Activated T-helper 17 cell treated with anti-CD3 and anti-CD28 coated beads, Interleukin-2, amount 50 U/mL, for 72 hours (primary cell): ENCODE results near the gene GNG7. TPM values are rescaled to one million over a fixed set of nuclear protein-coding genes. Genes with fewer than 3 reads are reported as not detected.
"Not testable (repeated sequence)": the region's sequence is repeated elsewhere in the genome, so short reads cannot be mapped to it uniquely, and the experiment has no call there.

ENCODE experiments used
- ATAC-seq: fragments of 150-1000 bp; cut with Tn5 transposase; replicated peaks from 2 replicates; pipeline ENCODE4 v1.10.0; 2021; ENCODE audit warnings: mild to moderate bottlenecking, moderate library complexity
- H3K27ac Mint-ChIP-seq: one replicate; pipeline ENCODE4 v1.8.0; 2022; ENCODE audit warnings: mixed read lengths
- H3K27me3 Mint-ChIP-seq: one replicate; pipeline ENCODE4 v1.8.0; 2022; ENCODE audit warnings: mixed read lengths
- H3K36me3 Mint-ChIP-seq: one replicate; pipeline ENCODE4 v1.8.0; 2022; ENCODE audit warnings: low read depth, mild to moderate bottlenecking, mixed read lengths
- H3K4me1 Mint-ChIP-seq: one replicate; pipeline ENCODE4 v1.8.0; 2022; ENCODE audit warnings: mixed read lengths
- H3K4me3 Mint-ChIP-seq: one replicate; pipeline ENCODE4 v1.8.0; 2022; ENCODE audit warnings: mild to moderate bottlenecking, mixed read lengths
- H3K9me3 Mint-ChIP-seq: one replicate; pipeline ENCODE4 v1.8.0; 2022; ENCODE audit warnings: mixed read lengths
- total RNA-seq, 2 donors: library from RNA; stranded (reverse); gene quantifications; one replicate each; pipeline ENCODE4 v1.2.3, GENCODE V29; 2022

The GNG7 gene
- total RNA-seq, 2 donors from 2014 or later = 0.29 TPM; not detected in 1

DNA sequence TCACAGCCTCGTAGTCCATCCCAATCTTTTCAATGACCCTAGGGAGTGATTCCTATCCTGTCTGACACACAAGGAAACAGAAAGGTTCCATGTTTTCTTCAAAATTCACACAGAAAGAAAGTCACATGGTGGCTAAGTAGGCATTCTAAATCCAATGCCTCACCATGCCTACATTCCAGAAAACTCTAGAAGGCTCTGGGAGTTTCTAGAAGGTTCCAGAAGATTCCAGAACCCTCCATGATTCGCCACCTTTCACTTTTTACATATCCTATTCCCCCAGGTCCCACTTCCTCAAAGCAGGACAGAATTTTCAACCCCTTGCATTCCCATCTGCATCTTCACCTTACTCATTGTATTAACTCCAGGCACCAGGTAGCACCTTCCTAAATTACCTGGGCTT lies 23.1 kb downstream of the GNG7 start:
- no peak for ATAC-seq
- H3K9me3 Mint-ChIP-seq = no peaks in the 10 kb centered on the region
- H3K4me3 Mint-ChIP-seq = no peak overlapping the region
- H3K27me3 Mint-ChIP-seq = no peaks in the 10 kb centered on the region
- peaks cover 5% of the 10 kb centered on the region for H3K4me1 Mint-ChIP-seq
- H3K36me3 Mint-ChIP-seq = no peaks in the 10 kb centered on the region
- H3K27ac Mint-ChIP-seq = no peak overlapping the region

DNA sequence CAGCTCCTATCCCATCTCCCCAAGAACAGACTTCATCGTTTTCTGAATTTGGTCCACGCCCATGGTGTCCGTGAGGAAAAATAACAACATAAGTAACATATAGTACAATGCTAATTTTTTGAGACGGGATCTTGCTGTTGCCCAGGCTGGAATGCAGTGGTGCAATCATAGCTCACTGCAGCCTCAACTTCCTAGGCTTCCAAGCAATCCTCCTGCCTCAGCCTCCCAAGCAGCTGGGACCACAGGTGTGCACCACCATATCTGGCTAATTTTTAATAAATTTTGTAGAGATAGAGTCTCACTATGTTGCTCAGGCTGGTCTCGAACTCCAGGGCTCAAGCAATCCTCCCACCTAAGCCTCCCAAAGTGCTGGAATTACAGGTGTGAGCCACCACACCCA lies 23.5 kb downstream of the GNG7 start:
- not testable (repeated sequence) for H3K36me3 Mint-ChIP-seq, H3K9me3 Mint-ChIP-seq, H3K27ac Mint-ChIP-seq, H3K27me3 Mint-ChIP-seq, ATAC-seq, H3K4me1 Mint-ChIP-seq, H3K4me3 Mint-ChIP-seq

DNA sequence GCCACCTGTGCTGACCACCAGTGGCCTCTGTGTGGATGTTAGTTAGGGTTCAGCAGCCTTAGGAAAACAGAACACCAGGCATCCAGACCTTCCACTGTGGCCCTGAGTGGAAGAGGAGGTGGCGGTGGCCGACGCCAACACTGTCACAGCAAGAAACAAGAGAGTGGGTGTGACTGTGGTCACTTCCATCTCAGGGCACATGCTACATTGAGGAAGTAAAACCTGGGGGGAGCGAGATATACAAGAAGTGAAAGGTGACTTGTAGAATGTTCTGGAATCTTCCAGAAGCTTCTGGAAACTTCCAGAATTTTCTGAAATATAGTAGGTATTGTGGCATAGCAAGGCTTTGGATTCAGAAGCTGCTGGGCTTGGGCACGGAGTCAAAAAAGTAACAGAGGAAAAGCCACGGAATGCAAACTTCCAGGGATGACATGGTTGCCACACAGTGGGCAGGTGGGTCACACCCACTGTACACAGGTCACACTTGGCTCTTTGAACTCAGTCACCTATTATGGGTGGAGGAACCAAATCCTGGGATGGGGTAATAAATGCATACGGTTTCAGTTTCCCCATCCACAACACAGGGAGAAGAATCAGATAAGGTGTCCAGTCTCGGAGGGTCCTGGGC lies 24.3 kb downstream of the GNG7 start:
- Mint-ChIP-seq H3K27me3 (no peaks in the 10 kb centered on the region), H3K9me3 (no peaks in the 10 kb centered on the region), H3K27ac (peak overlapping the region; percentile 25), H3K4me3 (no peak overlapping the region), H3K4me1 (peaks cover 5% of the 10 kb centered on the region), H3K36me3 (no peaks in the 10 kb centered on the region)
- ATAC-seq = no peak

DNA sequence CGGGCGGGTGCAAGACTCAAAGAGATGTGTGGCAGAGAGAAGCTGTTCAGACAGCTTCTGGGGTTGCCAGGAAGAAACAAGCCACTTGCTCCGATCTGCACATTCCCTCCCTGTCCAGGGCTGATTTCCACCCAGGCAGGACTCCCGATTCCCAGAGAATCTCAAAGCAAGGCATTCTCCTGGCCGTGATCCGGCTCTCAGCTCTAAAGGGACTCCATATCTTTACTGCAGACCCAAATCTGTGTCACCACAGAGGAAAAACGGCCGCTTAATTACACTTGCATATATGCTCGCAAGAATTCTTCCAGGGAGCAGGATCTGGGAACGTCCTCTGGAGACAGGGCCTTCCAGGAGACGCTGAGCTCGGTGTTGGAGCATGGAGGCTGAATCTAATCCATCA lies 25.7 kb downstream of the GNG7 start:
- H3K36me3 Mint-ChIP-seq = no peaks in the 10 kb centered on the region
- no peaks in the 10 kb centered on the region for H3K27me3 Mint-ChIP-seq
- H3K9me3 Mint-ChIP-seq = no peaks in the 10 kb centered on the region
- no peak overlapping the region for H3K27ac Mint-ChIP-seq
- H3K4me1 Mint-ChIP-seq = peaks cover 5% of the 10 kb centered on the region
- no peak overlapping the region for H3K4me3 Mint-ChIP-seq
- ATAC-seq = no peak

DNA sequence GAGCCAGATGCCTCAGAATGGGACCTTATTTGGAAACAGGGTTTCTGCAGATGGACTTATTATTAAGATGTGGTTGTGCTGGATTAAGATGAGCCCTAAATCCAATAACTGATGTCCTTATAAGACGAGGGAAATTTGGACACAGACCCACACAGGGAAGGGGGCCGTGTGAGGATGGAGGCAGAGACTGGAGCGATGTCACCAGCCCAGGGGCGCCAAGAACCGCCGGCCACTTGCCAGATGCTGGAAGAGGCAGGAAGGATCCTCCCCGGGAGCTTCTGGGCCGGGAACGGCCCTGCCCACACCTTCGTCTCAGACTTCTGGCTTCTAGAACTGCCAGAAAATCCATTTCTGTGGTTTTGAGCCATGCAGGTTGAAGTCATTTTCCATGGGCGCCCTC lies 26.6 kb downstream of the GNG7 start:
- ATAC-seq = no peak
- H3K9me3 Mint-ChIP-seq = no peaks in the 10 kb centered on the region
- no peaks in the 10 kb centered on the region for H3K27me3 Mint-ChIP-seq
- H3K4me3 Mint-ChIP-seq = no peak overlapping the region
- H3K36me3 Mint-ChIP-seq = no peaks in the 10 kb centered on the region
- H3K4me1 Mint-ChIP-seq = peaks cover 5% of the 10 kb centered on the region
- no peak overlapping the region for H3K27ac Mint-ChIP-seq

DNA sequence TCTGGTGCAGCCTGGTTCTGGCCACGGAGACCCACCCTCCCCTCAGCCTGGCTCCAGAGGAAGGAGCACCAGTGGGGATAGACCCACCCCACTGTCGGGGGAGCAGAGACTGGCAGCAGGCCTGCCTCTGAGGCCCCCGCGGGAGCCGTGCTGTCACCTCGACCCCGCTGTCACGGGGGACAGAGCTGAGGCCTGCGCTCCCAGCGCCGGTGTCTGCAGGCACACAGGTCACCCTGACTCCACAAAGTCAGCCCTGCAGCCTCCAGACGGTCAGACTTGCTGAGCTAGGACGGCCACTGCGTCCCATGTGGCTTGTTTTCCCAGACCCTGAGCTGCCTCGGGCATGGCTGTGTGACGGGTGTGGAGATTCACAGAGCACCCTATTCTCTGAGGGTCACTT lies 32.3 kb downstream of the GNG7 start:
- H3K4me1 Mint-ChIP-seq = no peaks in the 10 kb centered on the region
- ATAC-seq = no peak
- H3K27ac Mint-ChIP-seq = no peak overlapping the region
- no peaks in the 10 kb centered on the region for H3K9me3 Mint-ChIP-seq
- no peaks in the 10 kb centered on the region for H3K27me3 Mint-ChIP-seq
- H3K36me3 Mint-ChIP-seq = no peaks in the 10 kb centered on the region
- H3K4me3 Mint-ChIP-seq = no peak overlapping the region

DNA sequence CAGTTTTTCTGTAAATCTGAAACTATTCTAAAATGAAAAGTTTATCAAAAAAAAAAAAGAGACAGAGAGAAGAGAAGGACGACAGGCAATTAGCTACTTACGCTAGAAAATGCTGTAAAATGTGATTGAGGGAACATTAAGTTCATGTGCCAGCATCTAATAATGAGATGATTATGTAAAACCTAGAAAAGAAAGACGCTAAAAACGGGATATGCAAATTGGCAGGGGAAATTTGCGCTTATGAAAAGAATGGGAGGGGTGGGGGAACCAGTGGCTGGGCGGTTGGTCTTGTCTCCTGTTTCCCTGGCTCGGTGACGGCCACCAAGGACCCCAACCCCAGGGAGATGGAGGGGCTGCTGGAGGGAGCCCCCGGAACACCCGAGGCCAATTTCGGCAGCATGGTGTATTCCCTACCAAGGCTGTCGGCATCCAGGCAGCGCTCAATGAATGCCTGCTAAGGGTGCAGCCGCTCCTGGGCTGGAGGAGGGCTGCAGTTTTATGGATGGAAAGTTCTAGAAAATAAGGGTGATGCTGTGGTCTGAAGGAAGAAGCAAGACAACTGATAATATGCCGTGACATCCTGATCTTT lies 34.2 kb downstream of the GNG7 start:
- no peaks in the 10 kb centered on the region for H3K9me3 Mint-ChIP-seq
- H3K4me3 Mint-ChIP-seq = no peak overlapping the region
- no peaks in the 10 kb centered on the region for H3K36me3 Mint-ChIP-seq
- no peak overlapping the region for H3K27ac Mint-ChIP-seq
- no peaks in the 10 kb centered on the region for H3K27me3 Mint-ChIP-seq
- no peak for ATAC-seq
- no peaks in the 10 kb centered on the region for H3K4me1 Mint-ChIP-seq

DNA sequence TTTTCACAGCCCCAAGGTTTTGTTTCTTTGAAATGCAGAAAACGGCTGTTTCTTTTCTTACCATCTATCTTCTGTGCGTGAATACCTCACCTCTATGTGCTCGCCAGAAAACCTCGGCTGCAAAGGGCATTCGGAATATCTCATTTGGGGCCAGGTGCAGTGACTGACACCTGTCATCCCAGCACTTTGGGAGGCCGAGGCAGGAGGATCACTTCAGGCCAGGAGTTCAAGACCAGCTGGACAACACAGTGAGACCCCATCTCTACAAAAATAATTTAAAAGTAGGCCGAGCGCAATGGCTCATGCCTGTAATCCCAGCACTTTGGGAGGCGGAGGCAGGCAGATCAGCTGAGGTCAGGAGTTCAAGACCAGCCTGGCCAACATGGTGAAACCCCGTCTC lies 35.1 kb downstream of the GNG7 start:
- not testable (repeated sequence) for H3K9me3 Mint-ChIP-seq, H3K36me3 Mint-ChIP-seq, H3K4me1 Mint-ChIP-seq, H3K4me3 Mint-ChIP-seq, ATAC-seq, H3K27ac Mint-ChIP-seq, H3K27me3 Mint-ChIP-seq

DNA sequence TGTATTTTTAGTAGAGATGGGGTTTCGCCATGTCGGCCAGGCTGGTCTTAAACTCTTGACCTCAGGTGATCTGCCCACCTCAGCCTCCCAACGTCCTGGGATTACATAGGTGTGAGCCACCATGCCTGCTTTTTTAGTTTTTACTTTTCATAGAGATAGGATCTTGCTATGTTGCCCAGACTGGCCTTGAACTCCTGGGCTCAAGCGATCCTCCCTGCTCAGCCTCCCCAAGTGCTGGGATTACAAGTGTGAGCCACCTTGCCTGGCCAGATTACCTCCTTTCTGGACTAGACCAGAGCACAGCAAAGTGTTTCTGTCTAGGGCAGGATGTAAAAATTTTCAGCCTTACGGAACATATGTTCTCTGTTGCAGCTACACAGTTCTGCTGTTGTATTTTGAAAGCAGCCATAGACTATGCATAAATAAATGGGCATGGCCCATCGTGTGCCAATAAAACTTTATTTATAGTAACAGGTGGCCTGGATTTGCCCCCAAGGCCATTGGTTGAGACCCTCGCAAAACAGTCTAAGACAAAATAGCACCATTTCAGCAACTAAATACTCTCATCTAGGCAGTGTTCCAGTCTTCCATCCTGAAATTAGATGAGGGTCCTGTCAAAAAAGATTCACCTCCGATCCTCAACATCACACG lies 36.0 kb downstream of the GNG7 start:
- Mint-ChIP-seq H3K36me3 (no peaks in the 10 kb centered on the region), H3K4me3 (no peak overlapping the region), H3K27me3 (no peaks in the 10 kb centered on the region), H3K27ac (no peak overlapping the region), H3K4me1 (no peaks in the 10 kb centered on the region), H3K9me3 (no peaks in the 10 kb centered on the region)
- ATAC-seq = no peak

DNA sequence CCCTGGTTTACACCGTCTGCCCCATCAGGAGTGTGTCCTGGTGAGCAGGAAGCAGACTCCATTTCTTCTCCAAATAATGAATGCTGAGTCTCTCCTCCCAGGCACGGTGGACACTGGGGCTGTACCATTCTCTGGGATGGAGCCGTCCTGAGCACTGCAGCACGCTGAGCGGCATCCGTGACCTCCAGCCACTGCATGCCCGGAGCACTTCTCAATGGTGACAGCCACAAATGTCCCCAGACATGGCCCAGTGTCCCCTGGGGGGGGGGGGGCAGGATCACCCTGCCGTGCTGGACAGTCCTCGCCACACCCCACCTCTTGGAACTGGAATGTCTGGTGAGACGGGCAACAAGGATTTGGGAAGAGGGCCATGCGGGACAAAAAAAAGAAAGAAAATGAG lies 37.4 kb downstream of the GNG7 start:
- no peak for ATAC-seq
- Mint-ChIP-seq H3K9me3 (no peaks in the 10 kb centered on the region), H3K36me3 (no peaks in the 10 kb centered on the region), H3K4me3 (no peak overlapping the region), H3K27me3 (no peaks in the 10 kb centered on the region), H3K4me1 (no peaks in the 10 kb centered on the region), H3K27ac (no peak overlapping the region)

DNA sequence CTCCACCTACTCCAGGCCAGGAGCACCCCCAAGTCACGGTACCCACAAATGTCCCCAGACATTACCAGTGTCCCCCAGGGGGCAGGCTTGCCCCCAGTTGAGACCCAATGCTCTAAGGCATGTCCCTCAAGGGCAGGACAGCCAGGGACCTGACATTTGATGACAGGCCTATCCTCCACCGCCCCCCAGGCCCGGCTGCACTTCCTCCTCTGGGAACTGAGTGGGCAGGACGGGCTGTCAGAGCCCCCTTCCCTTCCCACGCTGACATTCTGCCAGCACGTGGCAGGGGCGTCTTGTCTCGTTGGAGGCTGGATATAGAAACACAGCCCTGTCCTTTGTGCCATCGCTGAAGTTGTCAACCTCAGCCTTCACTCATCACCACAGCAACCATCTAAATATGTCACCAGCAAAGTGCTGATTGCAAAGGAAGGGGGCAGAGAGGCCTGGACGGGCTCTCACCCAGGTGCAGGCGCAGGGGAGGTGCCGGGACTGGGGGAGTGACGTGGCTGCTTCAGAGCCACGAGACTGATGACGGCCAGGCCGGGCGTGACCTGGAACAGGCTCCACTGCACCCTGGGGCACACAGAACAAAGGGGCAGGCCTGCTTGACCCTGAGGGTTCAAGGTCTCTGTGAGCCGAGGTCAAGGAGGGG lies 38.4 kb downstream of the GNG7 start:
- H3K4me1 Mint-ChIP-seq = no peaks in the 10 kb centered on the region
- no peak overlapping the region for H3K4me3 Mint-ChIP-seq
- no peaks in the 10 kb centered on the region for H3K9me3 Mint-ChIP-seq
- H3K36me3 Mint-ChIP-seq = no peaks in the 10 kb centered on the region
- no peak overlapping the region for H3K27ac Mint-ChIP-seq
- no peaks in the 10 kb centered on the region for H3K27me3 Mint-ChIP-seq
- ATAC-seq = no peak

DNA sequence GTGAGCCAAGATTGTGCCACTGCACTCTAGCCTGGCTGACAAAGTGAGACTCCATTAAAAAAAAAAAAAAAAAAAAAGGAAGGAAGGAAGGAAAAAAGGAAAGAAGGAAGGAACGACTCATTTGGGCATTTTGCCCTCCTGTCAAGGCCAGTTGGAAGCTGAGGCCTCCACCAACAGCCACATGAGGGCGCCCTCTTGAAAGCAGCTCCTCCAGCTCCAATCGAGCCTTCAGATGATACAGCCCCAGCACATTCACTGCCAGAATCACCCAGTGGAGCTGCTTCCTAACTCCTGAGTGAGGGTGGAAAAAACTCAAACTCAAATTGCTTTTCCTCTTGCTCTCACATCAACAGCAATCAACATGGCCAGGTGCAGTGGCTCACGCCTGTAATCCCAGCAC lies 40.9 kb downstream of the GNG7 start:
- Mint-ChIP-seq H3K36me3 (no peaks in the 10 kb centered on the region), H3K27ac (no peak overlapping the region), H3K27me3 (no peaks in the 10 kb centered on the region), H3K9me3 (no peaks in the 10 kb centered on the region), H3K4me1 (no peaks in the 10 kb centered on the region), H3K4me3 (no peak overlapping the region)
- ATAC-seq = no peak

DNA sequence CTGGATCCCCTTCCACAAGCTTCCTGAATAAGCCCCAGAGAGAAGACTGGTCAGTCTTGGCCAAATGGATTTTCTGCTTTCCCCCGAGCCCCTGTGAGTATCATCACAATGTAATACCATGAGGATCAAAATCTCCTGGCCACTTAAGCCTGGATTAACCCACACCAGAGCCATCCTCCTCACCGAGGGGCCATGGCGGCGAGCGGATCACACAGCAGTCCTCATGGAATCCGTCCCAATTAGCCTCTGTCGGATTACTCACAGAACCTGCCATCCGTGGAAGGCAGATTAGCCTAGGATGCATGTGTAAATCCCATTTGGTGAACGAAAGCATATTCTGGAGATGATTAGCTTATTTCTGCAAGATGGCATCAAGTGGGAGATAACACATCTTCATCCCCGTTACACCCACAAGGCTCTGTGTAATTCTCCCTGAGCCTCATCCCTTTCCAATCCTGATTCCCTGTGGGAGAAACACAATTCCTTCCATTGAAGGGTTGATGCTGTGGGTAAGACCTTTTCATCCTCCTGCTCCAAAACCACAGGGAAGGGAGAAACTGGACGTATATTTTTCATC lies 42.5 kb downstream of the GNG7 start:
- Mint-ChIP-seq H3K27ac (no peak overlapping the region), H3K9me3 (no peaks in the 10 kb centered on the region), H3K4me1 (no peaks in the 10 kb centered on the region), H3K27me3 (no peaks in the 10 kb centered on the region), H3K36me3 (no peaks in the 10 kb centered on the region), H3K4me3 (no peak overlapping the region)
- ATAC-seq = no peak

DNA sequence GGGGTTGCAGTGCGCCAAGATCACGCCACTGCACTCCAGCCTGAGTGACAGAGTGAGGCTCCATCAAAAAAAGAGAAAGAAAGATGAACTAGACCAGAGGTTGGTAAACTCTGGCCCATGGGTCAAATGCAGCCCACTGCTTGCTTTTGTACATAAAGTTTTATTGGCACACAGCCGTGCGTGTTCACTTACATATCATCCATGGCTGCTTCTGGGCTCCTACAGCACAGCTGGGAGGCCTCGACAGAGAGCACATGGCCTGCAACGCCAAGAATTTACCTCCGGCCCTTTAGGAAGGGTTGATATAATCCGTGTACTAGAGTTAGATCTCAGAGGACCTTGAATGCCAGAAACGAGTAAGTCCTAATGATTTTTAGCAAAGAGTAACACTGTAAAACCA lies 46.0 kb downstream of the GNG7 start:
- Mint-ChIP-seq H3K9me3 (no peaks in the 10 kb centered on the region), H3K36me3 (no peaks in the 10 kb centered on the region), H3K4me1 (no peaks in the 10 kb centered on the region), H3K27ac (no peak overlapping the region), H3K4me3 (no peak overlapping the region), H3K27me3 (no peaks in the 10 kb centered on the region)
- no peak for ATAC-seq
